Neural cell (in vitro differentiated cells): ENCODE measurements around the gene MEGF9. TPM values are rescaled to one million over a fixed set of nuclear protein-coding genes. Genes with fewer than 3 reads are reported as not detected.

Experiments used
- H2AFZ ChIP-seq: fragments of 200-600, 300-800 bp; sonication (generic), shearing (Covaris generic); 2 replicates; pipeline ENCODE4 v1.6.0; 2014; ENCODE audit warnings: low read depth, mild to moderate bottlenecking, antibody characterized with exemption, low read length, moderate library complexity
- H3F3A ChIP-seq: fragments of 200-600 bp; shearing (Covaris generic); 2 replicates; pipeline ENCODE4 v1.6.1; 2016; ENCODE audit warnings: mild to moderate bottlenecking, moderate library complexity, mixed read lengths, antibody characterized with exemption, low read length; ENCODE audit not compliant: insufficient read depth, poor library complexity, severe bottlenecking
- H3K27ac ChIP-seq: fragments of 200-600, 300-800 bp; sonication (generic), shearing (Covaris generic); 2 replicates; pipeline ENCODE4 v1.5.1; 2014; ENCODE audit warnings: mild to moderate bottlenecking, low read length, moderate library complexity
- H3K27me3 ChIP-seq: fragments of 300-800, 200-600 bp; sonication (generic), shearing (Covaris generic); 2 replicates; pipeline ENCODE4 v1.6.0; 2014; ENCODE audit warnings: mild to moderate bottlenecking, low read depth, low read length, moderate library complexity; ENCODE audit not compliant: insufficient read depth
- H3K36me3 ChIP-seq: fragments of 300-800, 200-600 bp; sonication (generic), shearing (Covaris generic); 2 replicates; pipeline ENCODE4 v1.5.1; 2014; ENCODE audit warnings: mild to moderate bottlenecking, antibody characterized with exemption, low read length, moderate library complexity; ENCODE audit not compliant: insufficient read depth
- H3K4me2 ChIP-seq: fragments of 300-800, 200-600 bp; sonication (generic), shearing (Covaris generic); 2 replicates; pipeline ENCODE4 v1.6.0; 2014; ENCODE audit warnings: mild to moderate bottlenecking, low read length
- H3K4me3 ChIP-seq: fragments of 300-800, 200-600 bp; sonication (generic), shearing (Covaris generic); 2 replicates; pipeline ENCODE4 v1.5.1; 2014; ENCODE audit warnings: mild to moderate bottlenecking, low read length, moderate library complexity
- H3K79me2 ChIP-seq: fragments of 200-600 bp; shearing (Covaris generic); replicated peaks from 2 replicates; pipeline ENCODE4 v1.6.0; 2014; ENCODE audit warnings: mild to moderate bottlenecking, low read length, moderate library complexity; ENCODE audit not compliant: insufficient read depth
- H3K9ac ChIP-seq: fragments of 300-800, 200-600 bp; sonication (generic), shearing (Covaris generic); 2 replicates; pipeline ENCODE4 v1.6.1; 2016; ENCODE audit warnings: mild to moderate bottlenecking, low read length, mixed read lengths
- H3K9me2 ChIP-seq: fragments of 200-600 bp; shearing (Covaris generic); 2 replicates; pipeline ENCODE4 v1.6.1; 2016; ENCODE audit warnings: mild to moderate bottlenecking, low read length, mixed read lengths; ENCODE audit not compliant: insufficient read depth
- H3K9me3 ChIP-seq: fragments of 200-600, 300-800 bp; sonication (generic), shearing (Covaris generic); 2 replicates; pipeline ENCODE4 v1.6.1; 2016; ENCODE audit warnings: mild to moderate bottlenecking, mixed run types, low read length, moderate library complexity, mixed read lengths
- H4K20me1 ChIP-seq: fragments of 200-600 bp; shearing (Covaris generic); 2 replicates; pipeline ENCODE4 v1.6.1; 2016; ENCODE audit warnings: mild to moderate bottlenecking, mixed run types; ENCODE audit not compliant: insufficient read depth
- CTCF ChIP-seq: fragments of 450-650 bp; IDR thresholded peaks from 2 replicates; pipeline ENCODE4 v1.5.1; 2014; ENCODE audit warnings: antibody characterized with exemption, mild to moderate bottlenecking, moderate library complexity; ENCODE audit not compliant: poor library complexity, severe bottlenecking
- EP300 ChIP-seq: fragments of 450-650 bp; conservative IDR thresholded peaks from 2 replicates; pipeline ENCODE4 v1.6.1; 2014; ENCODE audit warnings: antibody characterized with exemption, mild to moderate bottlenecking, moderate library complexity; ENCODE audit not compliant: poor library complexity, severe bottlenecking
- EZH2 ChIP-seq: fragments of 200-600, 300-800 bp; shearing (Covaris generic), sonication (generic); IDR thresholded peaks from 2 replicates; pipeline ENCODE4 v1.6.1; 2014; ENCODE audit warnings: antibody characterized with exemption, low read length, borderline replicate concordance, mild to moderate bottlenecking; ENCODE audit not compliant: insufficient read depth, poor library complexity, severe bottlenecking
- MXI1 ChIP-seq: fragments of 450-650 bp; conservative IDR thresholded peaks from 2 replicates; pipeline ENCODE4 v1.6.1; 2014; ENCODE audit warnings: antibody characterized with exemption, mild to moderate bottlenecking; ENCODE audit not compliant: poor library complexity, severe bottlenecking
- POLR2AphosphoS5 ChIP-seq: IDR thresholded peaks from 2 replicates; pipeline ENCODE4 v1.6.1; 2012
- RAD21 ChIP-seq: fragments of 450-650 bp; conservative IDR thresholded peaks from 2 replicates; pipeline ENCODE4 v1.6.1; 2014; ENCODE audit warnings: antibody characterized with exemption, mild to moderate bottlenecking, moderate library complexity
- REST ChIP-seq: IDR thresholded peaks from 2 replicates; pipeline ENCODE4 v1.6.1; 2012; ENCODE audit warnings: borderline replicate concordance
- SMC3 ChIP-seq: fragments of 450-650 bp; conservative IDR thresholded peaks from 2 replicates; pipeline ENCODE4 v1.6.1; 2014; ENCODE audit warnings: antibody characterized with exemption, mild to moderate bottlenecking, moderate library complexity; ENCODE audit not compliant: poor library complexity
- TAF1 ChIP-seq: IDR thresholded peaks from 2 replicates; pipeline ENCODE4 v1.6.1; 2012; ENCODE audit warnings: low read depth
- polyA plus RNA-seq: library from polyadenylated mRNA; depleted of rRNA; stranded (reverse); fragments of >200 nt; gene quantifications from 2 replicates; pipeline ENCODE4 v1.2.3, GENCODE V29; 2014

The MEGF9 gene
- polyA plus RNA-seq, 1 donor from 2014 or later: 35.0 TPM

DNA sequence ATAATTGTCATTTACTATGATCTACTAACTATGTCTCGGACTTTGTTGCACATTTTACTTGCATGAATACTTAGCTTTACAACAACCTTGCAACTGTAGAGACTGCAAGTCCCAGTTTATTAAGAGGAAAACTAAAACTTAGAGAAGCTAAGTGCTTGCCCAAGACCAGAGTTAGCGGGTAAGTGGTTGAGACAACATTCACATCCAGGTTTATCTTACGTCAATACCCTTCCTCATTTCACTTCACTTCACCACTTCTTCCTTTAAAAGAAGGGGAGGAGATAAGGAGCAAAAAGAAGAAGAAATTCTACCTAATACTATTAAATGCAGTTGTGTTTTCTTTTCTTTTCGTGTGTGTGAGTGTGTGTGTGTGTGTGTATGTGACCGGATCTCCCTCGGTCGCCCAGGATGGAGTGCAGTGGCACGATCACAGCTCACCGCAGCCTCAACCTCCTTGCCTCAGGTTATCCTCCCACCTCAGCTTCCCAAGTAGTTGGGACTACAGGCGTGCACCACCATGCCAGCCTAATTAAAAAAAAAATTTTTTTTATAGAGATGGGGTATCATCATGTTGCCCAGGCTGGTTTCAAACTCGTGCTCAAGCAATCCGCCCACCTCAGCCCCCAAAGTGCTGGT, 37.4 kb downstream of the MEGF9 start:
- Histone ChIP-seq H3F3A (no peaks in the 10 kb centered on the region), H3K36me3 (no peaks in the 10 kb centered on the region), H3K9me3 (no peaks in the 10 kb centered on the region), H4K20me1 (no peaks in the 10 kb centered on the region), H2AFZ (no peak overlapping the region), H3K27me3 (no peaks in the 10 kb centered on the region), H3K9ac (no peak overlapping the region), H3K4me2 (no peak overlapping the region), H3K4me3 (no peak overlapping the region), H3K9me2 (no peaks in the 10 kb centered on the region), H3K27ac (no peak overlapping the region), H3K79me2 (peaks cover 13% of the 10 kb centered on the region)
- TF ChIP-seq MXI1 (no peak), EP300 (no peak), POLR2AphosphoS5 (no peak), EZH2 (no peak), SMC3 (no peak), REST (no peak), TAF1 (no peak), RAD21 (no peak), CTCF (no peak)

- Histone ChIP-seq H3F3A (no peaks in the 10 kb centered on the region), H3K36me3 (no peaks in the 10 kb centered on the region), H3K4me2 (no peak overlapping the region), H3K9me3 (peaks cover 3% of the 10 kb centered on the region), H3K9ac (no peak overlapping the region), H3K9me2 (no peaks in the 10 kb centered on the region), H3K79me2 (peaks cover 40% of the 10 kb centered on the region), H4K20me1 (no peaks in the 10 kb centered on the region), H2AFZ (no peak overlapping the region), H3K4me3 (no peak overlapping the region), H3K27ac (no peak overlapping the region), H3K27me3 (no peaks in the 10 kb centered on the region)
- TF ChIP-seq SMC3 (no peak), REST (no peak), EP300 (no peak), EZH2 (no peak), TAF1 (no peak), CTCF (no peak), POLR2AphosphoS5 (no peak), MXI1 (no peak), RAD21 (no peak)
Measured at GRCh38 chr9:120668399-120668798, 45.9 kb downstream of the MEGF9 start.
